K562 (cell line): ENCODE data around the gene CCT5. TPM values are rescaled to one million over a fixed set of nuclear protein-coding genes. Genes with fewer than 3 reads are reported as not detected.

Experiments
- BRCA1 ChIP-seq, 2 experiments: fragments of 450-650 bp in 1 of 2; sonication (generic) in 1 of 2; formaldehyde crosslinking in 1 of 2; IDR thresholded peaks; 2 replicates each; pipeline versions ENCODE4 v1.5.0 to v1.6.1; 2017 to 2020; ENCODE audit warnings: mild to moderate bottlenecking in 1 of 2, missing genetic modification reagents in 1 of 2
- CCAR2 ChIP-seq: fragments of 200-400 bp; formaldehyde crosslinking; IDR thresholded peaks from 2 replicates; pipeline ENCODE4 v1.6.1; 2017; ENCODE audit warnings: mild to moderate bottlenecking, low read depth, low read length
- ETS2 ChIP-seq: IDR thresholded peaks from 2 replicates; pipeline ENCODE4 v1.6.1; 2016; ENCODE audit warnings: borderline replicate concordance, missing genetic modification characterization, mild to moderate bottlenecking, moderate library complexity, missing compliant biosample characterization; ENCODE audit not compliant: poor library complexity, severe bottlenecking
- GABPB2 ChIP-seq: fragments of 250-450 bp; sonication (Bioruptor Pico); conservative IDR thresholded peaks from 2 replicates; pipeline ENCODE4 v1.5.1; 2021; ENCODE audit warnings: mild to moderate bottlenecking
- HDGF ChIP-seq: fragments of 450-650 bp; IDR thresholded peaks from 2 replicates; pipeline ENCODE4 v1.6.1; 2016
- HNRNPH1 ChIP-seq: fragments of 200-400 bp; formaldehyde crosslinking; optimal IDR thresholded peaks from 2 replicates; pipeline ENCODE3; 2017; ENCODE audit warnings: low read depth, mild to moderate bottlenecking, low read length, moderate library complexity
- ILK ChIP-seq: fragments of 450-650 bp; IDR thresholded peaks from 2 replicates; pipeline ENCODE4 v1.6.1; 2016; ENCODE audit warnings: missing genetic modification characterization, low read depth, mild to moderate bottlenecking, missing compliant biosample characterization, moderate library complexity, borderline replicate concordance
- MEF2A ChIP-seq: IDR thresholded peaks from 2 replicates; pipeline ENCODE4 v1.6.1; 2011; ENCODE audit warnings: low read depth, mild to moderate bottlenecking, low read length, moderate library complexity; ENCODE audit not compliant: control insufficient read depth
- MTA1 ChIP-seq: fragments of 450-650 bp; IDR thresholded peaks from 2 replicates; pipeline ENCODE4 v1.6.1; 2017; ENCODE audit warnings: borderline replicate concordance
- NEUROD1 ChIP-seq: fragments of 150-350 bp; IDR thresholded peaks from 2 replicates; pipeline ENCODE4 v1.6.1; 2014; ENCODE audit warnings: borderline replicate concordance, low read length, low read depth; ENCODE audit not compliant: partially characterized antibody
- RCOR1 ChIP-seq, 2 experiments: IDR thresholded peaks; 2 replicates each; pipeline ENCODE4 v1.6.1; 2012; ENCODE audit warnings: low read depth in 2 of 2, low read length in 2 of 2, borderline replicate concordance in 1 of 2, improper control_type of control experiment in 1 of 2
- SIN3A ChIP-seq, 2 experiments: fragments of 150-350 bp in 1 of 2; IDR thresholded peaks; 2 replicates each; pipeline ENCODE4 v1.6.1; 2011 to 2016; ENCODE audit warnings: borderline replicate concordance in 2 of 2, low read depth in 2 of 2, low read length in 2 of 2, mild to moderate bottlenecking in 2 of 2, moderate library complexity in 2 of 2; ENCODE audit not compliant: control insufficient read depth in 1 of 2
- TARDBP ChIP-seq: fragments of 450-650 bp; IDR thresholded peaks from 2 replicates; pipeline ENCODE4 v1.6.1; 2016
- ZBTB17 ChIP-seq: fragments of 450-650 bp; formaldehyde crosslinking; IDR thresholded peaks from 2 replicates; pipeline ENCODE4 v1.4.0; 2020; ENCODE audit warnings: mild to moderate bottlenecking
- ZNF224 ChIP-seq: sonication (generic); formaldehyde crosslinking; IDR thresholded peaks from 2 replicates; pipeline ENCODE4 v1.8.0; 2022; ENCODE audit warnings: mild to moderate bottlenecking, missing genetic modification reagents
- ZNF239 ChIP-seq: fragments of 250-450 bp; sonication (Bioruptor Pico); IDR thresholded peaks from 2 replicates; pipeline ENCODE4 v1.4.0; 2020; ENCODE audit warnings: mild to moderate bottlenecking
- ZNF444 ChIP-seq: fragments of 250-450 bp; sonication (Bioruptor Pico); IDR thresholded peaks from 2 replicates; pipeline ENCODE4 v1.4.0; 2020; ENCODE audit warnings: mild to moderate bottlenecking, moderate library complexity
- ZNF586 ChIP-seq: fragments of 450-650 bp; formaldehyde crosslinking; conservative IDR thresholded peaks from 2 replicates; pipeline ENCODE4 v1.4.0; 2020; ENCODE audit warnings: mild to moderate bottlenecking, moderate library complexity
- polyA plus RNA-seq, 8 experiments: library from polyadenylated mRNA; depleted of rRNA in 4 of 8; stranded (reverse) in 5 of 8; unstranded in 3 of 8; fragments of >200 nt; fragmentation: Nextera tagmentation in 2 of 8; fragmentation: Illumina TruSeq in 1 of 8; extraction: Ambion mirVana in 2 of 8; extraction: Trizol in 1 of 8; gene quantifications; 2 replicates each; pipeline versions ENCODE4 v1.2.1 to v1.2.3, GENCODE V29; 2011 to 2014; ENCODE audit warnings: inconsistent platforms in 1 of 8, missing spikeins in 1 of 8
- total RNA-seq, 7 experiments: library from RNA; depleted of rRNA in 6 of 7; stranded (reverse); fragments of >200 nt in 6 of 7; fragmentation: Illumina TruSeq in 2 of 7; extraction: Trizol in 2 of 7; gene quantifications; 2 replicates each; pipeline versions ENCODE4 v1.2.1 to v1.2.3, GENCODE V29; 2011 to 2021; ENCODE audit warnings: low replicate concordance in 1 of 7
- TF ChIP-seq, protein P1 (sequence below): fragments of 450-650 bp; IDR thresholded peaks from 2 replicates; pipeline ENCODE4 v1.6.1; 2016; ENCODE audit warnings: mild to moderate bottlenecking, moderate library complexity

Gene CCT5
- total and polyA plus RNA-seq, 9 of the 15 experiments (the other 6 are each of a cell fraction or from before 2014, with no cell fraction given) = 782 to 1,606 (median 1,153) TPM

DNA sequence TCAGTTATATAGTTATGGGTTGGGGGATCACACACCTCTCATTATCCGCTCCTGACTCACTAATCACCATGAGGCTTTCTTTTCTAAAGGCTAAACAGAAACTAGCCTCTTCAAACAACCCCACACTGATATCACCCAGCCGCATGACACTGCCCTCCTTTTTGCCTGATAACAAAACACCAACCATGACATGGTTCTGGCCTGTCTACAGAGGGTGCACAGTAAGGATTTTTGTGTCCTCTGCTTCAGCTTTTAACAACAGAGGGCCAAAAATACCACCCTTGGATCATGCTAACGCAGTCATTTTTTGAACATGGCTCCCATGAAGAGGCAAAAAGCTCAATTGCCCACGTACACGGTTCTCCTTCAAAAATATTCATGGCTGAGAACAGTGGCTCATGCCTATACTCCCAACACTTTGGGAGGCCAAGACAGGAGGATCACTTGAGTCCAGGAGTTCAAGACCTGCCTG is 53.7 kb downstream of the CCT5 start (continued):
- TF ChIP-seq, protein P1, sequence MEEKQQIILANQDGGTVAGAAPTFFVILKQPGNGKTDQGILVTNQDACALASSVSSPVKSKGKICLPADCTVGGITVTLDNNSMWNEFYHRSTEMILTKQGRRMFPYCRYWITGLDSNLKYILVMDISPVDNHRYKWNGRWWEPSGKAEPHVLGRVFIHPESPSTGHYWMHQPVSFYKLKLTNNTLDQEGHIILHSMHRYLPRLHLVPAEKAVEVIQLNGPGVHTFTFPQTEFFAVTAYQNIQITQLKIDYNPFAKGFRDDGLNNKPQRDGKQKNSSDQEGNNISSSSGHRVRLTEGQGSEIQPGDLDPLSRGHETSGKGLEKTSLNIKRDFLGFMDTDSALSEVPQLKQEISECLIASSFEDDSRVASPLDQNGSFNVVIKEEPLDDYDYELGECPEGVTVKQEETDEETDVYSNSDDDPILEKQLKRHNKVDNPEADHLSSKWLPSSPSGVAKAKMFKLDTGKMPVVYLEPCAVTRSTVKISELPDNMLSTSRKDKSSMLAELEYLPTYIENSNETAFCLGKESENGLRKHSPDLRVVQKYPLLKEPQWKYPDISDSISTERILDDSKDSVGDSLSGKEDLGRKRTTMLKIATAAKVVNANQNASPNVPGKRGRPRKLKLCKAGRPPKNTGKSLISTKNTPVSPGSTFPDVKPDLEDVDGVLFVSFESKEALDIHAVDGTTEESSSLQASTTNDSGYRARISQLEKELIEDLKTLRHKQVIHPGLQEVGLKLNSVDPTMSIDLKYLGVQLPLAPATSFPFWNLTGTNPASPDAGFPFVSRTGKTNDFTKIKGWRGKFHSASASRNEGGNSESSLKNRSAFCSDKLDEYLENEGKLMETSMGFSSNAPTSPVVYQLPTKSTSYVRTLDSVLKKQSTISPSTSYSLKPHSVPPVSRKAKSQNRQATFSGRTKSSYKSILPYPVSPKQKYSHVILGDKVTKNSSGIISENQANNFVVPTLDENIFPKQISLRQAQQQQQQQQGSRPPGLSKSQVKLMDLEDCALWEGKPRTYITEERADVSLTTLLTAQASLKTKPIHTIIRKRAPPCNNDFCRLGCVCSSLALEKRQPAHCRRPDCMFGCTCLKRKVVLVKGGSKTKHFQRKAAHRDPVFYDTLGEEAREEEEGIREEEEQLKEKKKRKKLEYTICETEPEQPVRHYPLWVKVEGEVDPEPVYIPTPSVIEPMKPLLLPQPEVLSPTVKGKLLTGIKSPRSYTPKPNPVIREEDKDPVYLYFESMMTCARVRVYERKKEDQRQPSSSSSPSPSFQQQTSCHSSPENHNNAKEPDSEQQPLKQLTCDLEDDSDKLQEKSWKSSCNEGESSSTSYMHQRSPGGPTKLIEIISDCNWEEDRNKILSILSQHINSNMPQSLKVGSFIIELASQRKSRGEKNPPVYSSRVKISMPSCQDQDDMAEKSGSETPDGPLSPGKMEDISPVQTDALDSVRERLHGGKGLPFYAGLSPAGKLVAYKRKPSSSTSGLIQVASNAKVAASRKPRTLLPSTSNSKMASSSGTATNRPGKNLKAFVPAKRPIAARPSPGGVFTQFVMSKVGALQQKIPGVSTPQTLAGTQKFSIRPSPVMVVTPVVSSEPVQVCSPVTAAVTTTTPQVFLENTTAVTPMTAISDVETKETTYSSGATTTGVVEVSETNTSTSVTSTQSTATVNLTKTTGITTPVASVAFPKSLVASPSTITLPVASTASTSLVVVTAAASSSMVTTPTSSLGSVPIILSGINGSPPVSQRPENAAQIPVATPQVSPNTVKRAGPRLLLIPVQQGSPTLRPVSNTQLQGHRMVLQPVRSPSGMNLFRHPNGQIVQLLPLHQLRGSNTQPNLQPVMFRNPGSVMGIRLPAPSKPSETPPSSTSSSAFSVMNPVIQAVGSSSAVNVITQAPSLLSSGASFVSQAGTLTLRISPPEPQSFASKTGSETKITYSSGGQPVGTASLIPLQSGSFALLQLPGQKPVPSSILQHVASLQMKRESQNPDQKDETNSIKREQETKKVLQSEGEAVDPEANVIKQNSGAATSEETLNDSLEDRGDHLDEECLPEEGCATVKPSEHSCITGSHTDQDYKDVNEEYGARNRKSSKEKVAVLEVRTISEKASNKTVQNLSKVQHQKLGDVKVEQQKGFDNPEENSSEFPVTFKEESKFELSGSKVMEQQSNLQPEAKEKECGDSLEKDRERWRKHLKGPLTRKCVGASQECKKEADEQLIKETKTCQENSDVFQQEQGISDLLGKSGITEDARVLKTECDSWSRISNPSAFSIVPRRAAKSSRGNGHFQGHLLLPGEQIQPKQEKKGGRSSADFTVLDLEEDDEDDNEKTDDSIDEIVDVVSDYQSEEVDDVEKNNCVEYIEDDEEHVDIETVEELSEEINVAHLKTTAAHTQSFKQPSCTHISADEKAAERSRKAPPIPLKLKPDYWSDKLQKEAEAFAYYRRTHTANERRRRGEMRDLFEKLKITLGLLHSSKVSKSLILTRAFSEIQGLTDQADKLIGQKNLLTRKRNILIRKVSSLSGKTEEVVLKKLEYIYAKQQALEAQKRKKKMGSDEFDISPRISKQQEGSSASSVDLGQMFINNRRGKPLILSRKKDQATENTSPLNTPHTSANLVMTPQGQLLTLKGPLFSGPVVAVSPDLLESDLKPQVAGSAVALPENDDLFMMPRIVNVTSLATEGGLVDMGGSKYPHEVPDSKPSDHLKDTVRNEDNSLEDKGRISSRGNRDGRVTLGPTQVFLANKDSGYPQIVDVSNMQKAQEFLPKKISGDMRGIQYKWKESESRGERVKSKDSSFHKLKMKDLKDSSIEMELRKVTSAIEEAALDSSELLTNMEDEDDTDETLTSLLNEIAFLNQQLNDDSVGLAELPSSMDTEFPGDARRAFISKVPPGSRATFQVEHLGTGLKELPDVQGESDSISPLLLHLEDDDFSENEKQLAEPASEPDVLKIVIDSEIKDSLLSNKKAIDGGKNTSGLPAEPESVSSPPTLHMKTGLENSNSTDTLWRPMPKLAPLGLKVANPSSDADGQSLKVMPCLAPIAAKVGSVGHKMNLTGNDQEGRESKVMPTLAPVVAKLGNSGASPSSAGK = peak; percentile 97
- TF ChIP-seq ILK (tag) (peak; percentile 65; the same call in 1 of the 2 replicates), HDGF (no peak), MTA1 (no peak), ZNF224 (CRISPR knock-in tag) (no peak), ZNF586 (no peak), ZBTB17 (CRISPR knock-in tag) (peak; percentile 92), BRCA1 (IDR thresholded peaks at IDR 0.05) (no peak), BRCA1 (CRISPR knock-in tag; IDR thresholded peaks at IDR 0.05) (no peak), CCAR2 (no peak), TARDBP (no peak), ZNF444 (CRISPR knock-in tag) (peak; percentile 80), ETS2 (tag) (no peak), NEUROD1 (no peak), ZNF239 (peak; percentile 85), RCOR1 (IDR thresholded peaks at IDR 0.05; ENCODE audit: borderline replicate concordance in 1 of 2, low read depth in 2 of 2, low read length in 2 of 2) (peak; percentile 29 to 82; a peak in 3 of 4 replicates), MEF2A (no peak), SIN3A (IDR thresholded peaks at IDR 0.05; ENCODE audit: borderline replicate concordance in 2 of 2, control insufficient read depth in 1 of 2, low read depth in 2 of 2, low read length in 2 of 2) (no peak), HNRNPH1 (no peak), GABPB2 (CRISPR knock-in tag) (no peak)
